ENCODE measurements around the gene KLHL36.

GRCh38 chr16:84640145-84640544 is 8.2 kb upstream of the KLHL36 start:
- TF ChIP-seq CTCF (conservative IDR thresholded peaks at IDR 0.05; ENCODE audit: low read length) (no peak), EZH2phosphoT487 (IDR thresholded peaks at IDR 0.05; ENCODE audit: borderline replicate concordance, low read depth, low read length) (no peak)

Measured in OCI-LY7 (cell line).